Neural cell (in vitro differentiated cells): Measurements from ENCODE around the gene FOCAD.

Experiments
- MXI1 ChIP-seq: fragments of 450-650 bp; conservative IDR thresholded peaks from 2 replicates; pipeline ENCODE4 v1.6.1; 2014; ENCODE audit warnings: antibody characterized with exemption, mild to moderate bottlenecking; ENCODE audit not compliant: poor library complexity, severe bottlenecking
- RAD21 ChIP-seq: fragments of 450-650 bp; conservative IDR thresholded peaks from 2 replicates; pipeline ENCODE4 v1.6.1; 2014; ENCODE audit warnings: antibody characterized with exemption, mild to moderate bottlenecking, moderate library complexity
- TAF1 ChIP-seq: IDR thresholded peaks from 2 replicates; pipeline ENCODE4 v1.6.1; 2012; ENCODE audit warnings: low read depth
- TF ChIP-seq, protein P1 (sequence below): fragments of 450-650 bp; IDR thresholded peaks from 2 replicates; pipeline ENCODE4 v1.5.1; 2014; ENCODE audit warnings: antibody characterized with exemption, mild to moderate bottlenecking, moderate library complexity; ENCODE audit not compliant: poor library complexity, severe bottlenecking

DNA sequence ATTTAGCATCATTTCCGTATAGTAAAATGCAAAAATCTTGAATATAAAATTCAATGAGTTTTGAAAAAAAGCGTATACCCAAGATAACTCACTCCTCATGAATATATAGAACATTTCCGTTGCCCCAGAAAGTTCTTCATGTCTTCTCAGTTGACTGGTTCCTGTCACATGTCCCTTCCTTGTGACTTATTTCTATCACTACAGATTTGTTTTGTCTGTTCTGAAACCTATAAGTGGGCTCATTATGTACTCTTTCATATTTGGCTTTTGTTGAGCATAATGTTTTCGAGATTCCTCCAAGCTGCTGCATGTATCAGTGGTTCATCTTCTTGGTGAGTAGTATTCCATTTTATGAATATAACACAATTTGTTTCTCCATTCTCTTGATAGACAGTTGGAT lies 358.4 kb downstream of the FOCAD start:
- no peak for TF ChIP-seq TAF1
- TF ChIP-seq, protein P1, sequence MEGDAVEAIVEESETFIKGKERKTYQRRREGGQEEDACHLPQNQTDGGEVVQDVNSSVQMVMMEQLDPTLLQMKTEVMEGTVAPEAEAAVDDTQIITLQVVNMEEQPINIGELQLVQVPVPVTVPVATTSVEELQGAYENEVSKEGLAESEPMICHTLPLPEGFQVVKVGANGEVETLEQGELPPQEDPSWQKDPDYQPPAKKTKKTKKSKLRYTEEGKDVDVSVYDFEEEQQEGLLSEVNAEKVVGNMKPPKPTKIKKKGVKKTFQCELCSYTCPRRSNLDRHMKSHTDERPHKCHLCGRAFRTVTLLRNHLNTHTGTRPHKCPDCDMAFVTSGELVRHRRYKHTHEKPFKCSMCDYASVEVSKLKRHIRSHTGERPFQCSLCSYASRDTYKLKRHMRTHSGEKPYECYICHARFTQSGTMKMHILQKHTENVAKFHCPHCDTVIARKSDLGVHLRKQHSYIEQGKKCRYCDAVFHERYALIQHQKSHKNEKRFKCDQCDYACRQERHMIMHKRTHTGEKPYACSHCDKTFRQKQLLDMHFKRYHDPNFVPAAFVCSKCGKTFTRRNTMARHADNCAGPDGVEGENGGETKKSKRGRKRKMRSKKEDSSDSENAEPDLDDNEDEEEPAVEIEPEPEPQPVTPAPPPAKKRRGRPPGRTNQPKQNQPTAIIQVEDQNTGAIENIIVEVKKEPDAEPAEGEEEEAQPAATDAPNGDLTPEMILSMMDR, result no peak
- no peak for TF ChIP-seq MXI1
- no peak for TF ChIP-seq RAD21
